HCT116 (cell line): Measurements from ENCODE around the gene ATRN.

ENCODE experiments used
- CTCF ChIP-seq, 3 experiments: fragments of 200-600 bp in 1 of 3; sonication (generic) in 1 of 3; IDR thresholded peaks in 2 of 3; conservative IDR thresholded peaks in 1 of 3; 2 replicates each; pipeline ENCODE4 v1.5.1; 2012 to 2017; ENCODE audit warnings: low read depth in 2 of 3, low read length in 2 of 3, antibody characterized with exemption in 1 of 3, borderline replicate concordance in 1 of 3, control low read depth in 1 of 3, mild to moderate bottlenecking in 1 of 3, mixed read lengths in 1 of 3, mixed run types in 1 of 3, moderate library complexity in 1 of 3; ENCODE audit not compliant: insufficient read depth in 1 of 3
- POLR2A ChIP-seq: IDR thresholded peaks from 2 replicates; pipeline ENCODE4 v1.7.0; 2011; ENCODE audit warnings: borderline replicate concordance; ENCODE audit not compliant: insufficient read depth, insufficient read length; ENCODE audit errors: extremely low read depth
- TF ChIP-seq, protein P1 (sequence below): IDR thresholded peaks from 2 replicates; pipeline ENCODE4 v1.6.1; 2011; ENCODE audit warnings: mild to moderate bottlenecking, low read length, moderate library complexity; ENCODE audit not compliant: insufficient replicate concordance; ENCODE audit errors: extremely low read depth

- TF ChIP-seq POLR2A: no peak
- TF ChIP-seq CTCF (IDR thresholded peaks at IDR 0.05 in 2 of 3, conservative IDR thresholded peaks at IDR 0.05 in 1 of 3; ENCODE audit: borderline replicate concordance in 1 of 3, insufficient read depth in 1 of 3, low read depth in 2 of 3, low read length in 2 of 3): no peak
- TF ChIP-seq, protein P1, sequence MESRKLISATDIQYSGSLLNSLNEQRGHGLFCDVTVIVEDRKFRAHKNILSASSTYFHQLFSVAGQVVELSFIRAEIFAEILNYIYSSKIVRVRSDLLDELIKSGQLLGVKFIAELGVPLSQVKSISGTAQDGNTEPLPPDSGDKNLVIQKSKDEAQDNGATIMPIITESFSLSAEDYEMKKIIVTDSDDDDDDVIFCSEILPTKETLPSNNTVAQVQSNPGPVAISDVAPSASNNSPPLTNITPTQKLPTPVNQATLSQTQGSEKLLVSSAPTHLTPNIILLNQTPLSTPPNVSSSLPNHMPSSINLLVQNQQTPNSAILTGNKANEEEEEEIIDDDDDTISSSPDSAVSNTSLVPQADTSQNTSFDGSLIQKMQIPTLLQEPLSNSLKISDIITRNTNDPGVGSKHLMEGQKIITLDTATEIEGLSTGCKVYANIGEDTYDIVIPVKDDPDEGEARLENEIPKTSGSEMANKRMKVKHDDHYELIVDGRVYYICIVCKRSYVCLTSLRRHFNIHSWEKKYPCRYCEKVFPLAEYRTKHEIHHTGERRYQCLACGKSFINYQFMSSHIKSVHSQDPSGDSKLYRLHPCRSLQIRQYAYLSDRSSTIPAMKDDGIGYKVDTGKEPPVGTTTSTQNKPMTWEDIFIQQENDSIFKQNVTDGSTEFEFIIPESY: no peak
Measured at GRCh38 chr20:3532089-3532615, 61.3 kb downstream of the ATRN start.
